ENCODE data around the gene ATOH1. TPM values are rescaled to one million over a fixed set of nuclear protein-coding genes. Genes with fewer than 3 reads are reported as not detected.

ATOH1 gene
- total RNA-seq, 2 experiments from 2014 or later, result not detected

- no peak for TF ChIP-seq CTCF (IDR thresholded peaks at IDR 0.05)
- no peaks in the 10 kb centered on the region for H3K9me3 Mint-ChIP-seq
Measured at GRCh38 chr4:93843772-93844171, 15.2 kb downstream of the ATOH1 start.

GRCh38 chr4:93852680-93853079 is 24.1 kb downstream of the ATOH1 start:
- no peak for TF ChIP-seq CTCF (IDR thresholded peaks at IDR 0.05)
- DNase-seq (no peak), ATAC-seq (no peak)
- Mint-ChIP-seq H3K9me3 (no peaks in the 10 kb centered on the region), H3K4me1 (ENCODE audit: low read depth) (no peaks in the 10 kb centered on the region), H3K4me3 (no peak overlapping the region), H3K27me3 (no peaks in the 10 kb centered on the region), H3K27ac (no peak overlapping the region), H3K36me3 (ENCODE audit: low read depth) (no peaks in the 10 kb centered on the region)
- POLR2A ChIA-PET, result no interaction called here
- CTCF ChIA-PET, result no interaction called here
- intact Hi-C loops (cut with micrococcal nuclease), result no loop called here

More at GRCh38 chr4:93843772-93844171, 15.2 kb downstream of the ATOH1 start:
- DNase-seq (no peak), ATAC-seq (no peak)
- Mint-ChIP-seq H3K4me3 (no peak overlapping the region), H3K27ac (no peak overlapping the region), H3K36me3 (ENCODE audit: low read depth) (no peaks in the 10 kb centered on the region), H3K4me1 (ENCODE audit: low read depth) (no peaks in the 10 kb centered on the region), H3K27me3 (no peaks in the 10 kb centered on the region)
- ChIA-PET POLR2A (no interaction called here), CTCF (no interaction called here)
- intact Hi-C loops (cut with micrococcal nuclease), result no loop called here

- Mint-ChIP-seq H3K27me3 (no peaks in the 10 kb centered on the region), H3K4me3 (no peak overlapping the region), H3K36me3 (ENCODE audit: low read depth) (no peaks in the 10 kb centered on the region), H3K27ac (no peak overlapping the region), H3K4me1 (ENCODE audit: low read depth) (no peaks in the 10 kb centered on the region), H3K9me3 (no peaks in the 10 kb centered on the region)
- no peak for TF ChIP-seq CTCF (IDR thresholded peaks at IDR 0.05)
- intact Hi-C loops (cut with micrococcal nuclease), result no loop called here
- no peak for ATAC-seq
- ChIA-PET POLR2A (no interaction called here), CTCF (no interaction called here)
- no peak for DNase-seq
Measured at GRCh38 chr4:93855926-93856325, 27.4 kb downstream of the ATOH1 start.

- no peak for DNase-seq
- no peak for ATAC-seq
- Mint-ChIP-seq H3K9me3 (no peaks in the 10 kb centered on the region), H3K4me3 (no peak overlapping the region), H3K4me1 (ENCODE audit: low read depth) (no peaks in the 10 kb centered on the region), H3K36me3 (ENCODE audit: low read depth) (no peaks in the 10 kb centered on the region), H3K27ac (no peak overlapping the region), H3K27me3 (no peaks in the 10 kb centered on the region)
- intact Hi-C loops (cut with micrococcal nuclease), result no loop called here
- ChIA-PET POLR2A (no interaction called here), CTCF (no interaction called here)
- no peak for TF ChIP-seq CTCF (IDR thresholded peaks at IDR 0.05)
Measured at GRCh38 chr4:93865650-93866049, 37.1 kb downstream of the ATOH1 start.

- no peaks in the 10 kb centered on the region for H3K4me1 Mint-ChIP-seq (ENCODE audit: low read depth)
- no peak for DNase-seq
- no peak overlapping the region for H3K27ac Mint-ChIP-seq
- no peaks in the 10 kb centered on the region for H3K27me3 Mint-ChIP-seq
- no peaks in the 10 kb centered on the region for H3K36me3 Mint-ChIP-seq (ENCODE audit: low read depth)
- H3K4me3 Mint-ChIP-seq, result no peak overlapping the region
- POLR2A ChIA-PET, result no interaction called here
- intact Hi-C loops (cut with micrococcal nuclease), result no loop called here
- no peaks in the 10 kb centered on the region for H3K9me3 Mint-ChIP-seq
- TF ChIP-seq CTCF (IDR thresholded peaks at IDR 0.05), result no peak
- CTCF ChIA-PET, result no interaction called here
- no peak for ATAC-seq
Measured at GRCh38 chr4:93867416-93868001, 39.0 kb downstream of the ATOH1 start.

Measured in activated CD8-positive, alpha-beta T cell treated with anti-CD3 and anti-CD28 coated beads for 36 hours (primary cell).